ENCODE results near the gene PRKCI.

GRCh38 chr3:170278627-170279026, 56.4 kb downstream of the PRKCI start:
- no peak for TF ChIP-seq TEAD4 (IDR thresholded peaks at IDR 0.05)
- no peak for TF ChIP-seq CEBPB (IDR thresholded peaks at IDR 0.05)
- TF ChIP-seq, protein P1, sequence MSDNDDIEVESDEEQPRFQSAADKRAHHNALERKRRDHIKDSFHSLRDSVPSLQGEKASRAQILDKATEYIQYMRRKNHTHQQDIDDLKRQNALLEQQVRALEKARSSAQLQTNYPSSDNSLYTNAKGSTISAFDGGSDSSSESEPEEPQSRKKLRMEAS (IDR thresholded peaks at IDR 0.05), result no peak
- TF ChIP-seq, protein P2, sequence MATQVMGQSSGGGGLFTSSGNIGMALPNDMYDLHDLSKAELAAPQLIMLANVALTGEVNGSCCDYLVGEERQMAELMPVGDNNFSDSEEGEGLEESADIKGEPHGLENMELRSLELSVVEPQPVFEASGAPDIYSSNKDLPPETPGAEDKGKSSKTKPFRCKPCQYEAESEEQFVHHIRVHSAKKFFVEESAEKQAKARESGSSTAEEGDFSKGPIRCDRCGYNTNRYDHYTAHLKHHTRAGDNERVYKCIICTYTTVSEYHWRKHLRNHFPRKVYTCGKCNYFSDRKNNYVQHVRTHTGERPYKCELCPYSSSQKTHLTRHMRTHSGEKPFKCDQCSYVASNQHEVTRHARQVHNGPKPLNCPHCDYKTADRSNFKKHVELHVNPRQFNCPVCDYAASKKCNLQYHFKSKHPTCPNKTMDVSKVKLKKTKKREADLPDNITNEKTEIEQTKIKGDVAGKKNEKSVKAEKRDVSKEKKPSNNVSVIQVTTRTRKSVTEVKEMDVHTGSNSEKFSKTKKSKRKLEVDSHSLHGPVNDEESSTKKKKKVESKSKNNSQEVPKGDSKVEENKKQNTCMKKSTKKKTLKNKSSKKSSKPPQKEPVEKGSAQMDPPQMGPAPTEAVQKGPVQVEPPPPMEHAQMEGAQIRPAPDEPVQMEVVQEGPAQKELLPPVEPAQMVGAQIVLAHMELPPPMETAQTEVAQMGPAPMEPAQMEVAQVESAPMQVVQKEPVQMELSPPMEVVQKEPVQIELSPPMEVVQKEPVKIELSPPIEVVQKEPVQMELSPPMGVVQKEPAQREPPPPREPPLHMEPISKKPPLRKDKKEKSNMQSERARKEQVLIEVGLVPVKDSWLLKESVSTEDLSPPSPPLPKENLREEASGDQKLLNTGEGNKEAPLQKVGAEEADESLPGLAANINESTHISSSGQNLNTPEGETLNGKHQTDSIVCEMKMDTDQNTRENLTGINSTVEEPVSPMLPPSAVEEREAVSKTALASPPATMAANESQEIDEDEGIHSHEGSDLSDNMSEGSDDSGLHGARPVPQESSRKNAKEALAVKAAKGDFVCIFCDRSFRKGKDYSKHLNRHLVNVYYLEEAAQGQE (IDR thresholded peaks at IDR 0.05; ENCODE audit: low read depth), result no peak
- no peak for TF ChIP-seq RAD21 (IDR thresholded peaks at IDR 0.05; ENCODE audit: low read depth)
- no peak for TF ChIP-seq TAF1 (IDR thresholded peaks at IDR 0.05; ENCODE audit: low read depth)
- no peak for TF ChIP-seq YY1 (IDR thresholded peaks at IDR 0.05; ENCODE audit: low read depth)
- TF ChIP-seq FOXM1 (IDR thresholded peaks at IDR 0.05; ENCODE audit: borderline replicate concordance, low read depth), result no peak
- no peak for TF ChIP-seq EGR1 (IDR thresholded peaks at IDR 0.05)
- no peak for TF ChIP-seq EP300 (IDR thresholded peaks at IDR 0.05; ENCODE audit: borderline replicate concordance)
- no peak for TF ChIP-seq TCF12 (IDR thresholded peaks at IDR 0.05; ENCODE audit: low read depth)
- no peak for TF ChIP-seq ZBTB7A (IDR thresholded peaks at IDR 0.05; ENCODE audit: low read depth)
- 0 out of 2 replicates have a peak, but pooled peaks have one; percentile 7 for TF ChIP-seq USF1 (IDR thresholded peaks at IDR 0.05)

Measured in Ishikawa (cell line).